SK-N-SH (cell line): Measurements from ENCODE around the gene ARG2. TPM values are rescaled to one million over a fixed set of nuclear protein-coding genes. Genes with fewer than 3 reads are reported as not detected.
"Not testable (repeated sequence)": the region's sequence is repeated elsewhere in the genome, so short reads cannot be mapped to it uniquely, and the experiment has no call there.

Source experiments
- CTCF ChIA-PET: fragments of 300-600, 350-600 bp; formaldehyde crosslinking; extraction: SDS; loops from one replicate; lab custom pipeline; 2021; lab: Yijun Ruan, JAX
- POLR2A ChIA-PET: fragments of 350-600 bp; sonication (Branson Sonifier 250); formaldehyde crosslinking; extraction: SDS; loops from one replicate; lab custom pipeline; 2020; ENCODE audit warnings: antibody characterized with exemption, inconsistent platforms; lab: Yijun Ruan, JAX
- DNase-seq: peaks from one replicate; pipeline ENCODE4 v3.0.0; 2012
- H2AFZ ChIP-seq: fragments of 200-600 bp; sonication (generic); 2 replicates; pipeline ENCODE4 v1.8.1; 2016; ENCODE audit warnings: antibody characterized with exemption, mild to moderate bottlenecking, low read depth
- H3F3A ChIP-seq: fragments of 200-600 bp; sonication (generic); replicated peaks from 2 replicates; pipeline ENCODE3; 2016; ENCODE audit warnings: antibody characterized with exemption, mild to moderate bottlenecking; ENCODE audit not compliant: insufficient read depth
- H3K27ac ChIP-seq, 2 experiments: fragments of 200-500 bp in 1 of 2; fragments of 200-600 bp in 1 of 2; sonication (Bioruptor generic) in 1 of 2; sonication (generic), shearing (Covaris generic) in 1 of 2; 2 replicates each; pipeline versions ENCODE4 v1.5.1 to v1.6.1; 2014 to 2016; ENCODE audit warnings: low read depth in 2 of 2, inconsistent platforms in 1 of 2, low read length in 1 of 2, mild to moderate bottlenecking in 1 of 2, mixed read lengths in 1 of 2
- H3K27me3 ChIP-seq: fragments of 200-600 bp; sonication (generic), shearing (Covaris generic); 2 replicates; pipeline ENCODE4 v1.6.1; 2016; ENCODE audit warnings: mixed run types; ENCODE audit not compliant: insufficient read depth
- H3K36me3 ChIP-seq, 2 experiments: fragments of 200-500 bp in 1 of 2; fragments of 200-600 bp in 1 of 2; sonication (Bioruptor generic) in 1 of 2; sonication (generic) in 1 of 2; replicated peaks in 1 of 2; 2 replicates each; pipeline versions ENCODE3 to v1.5.1; 2014 to 2016; ENCODE audit warnings: low read length in 1 of 2, mild to moderate bottlenecking in 1 of 2; ENCODE audit not compliant: insufficient read depth in 2 of 2, control insufficient read depth in 1 of 2
- H3K4me1 ChIP-seq, 2 experiments: fragments of 200-500 bp in 1 of 2; fragments of 200-600 bp in 1 of 2; sonication (Bioruptor generic) in 1 of 2; sonication (generic), shearing (Covaris generic) in 1 of 2; 2 replicates each; pipeline versions ENCODE4 v1.5.1 to v1.6.1; 2014 to 2016; ENCODE audit warnings: low read depth in 1 of 2, low read length in 1 of 2, mixed run types in 1 of 2; ENCODE audit not compliant: insufficient read depth in 2 of 2, control insufficient read depth in 1 of 2
- H3K4me2 ChIP-seq: fragments of 200-600 bp; sonication (generic), shearing (Covaris generic); 2 replicates; pipeline ENCODE4 v1.6.1; 2017; ENCODE audit warnings: mixed run types
- H3K4me3 ChIP-seq, 2 experiments: fragments of 200-500 bp in 1 of 2; fragments of 200-600 bp in 1 of 2; sonication (Bioruptor generic) in 1 of 2; sonication (generic), shearing (Covaris generic) in 1 of 2; 2 replicates each; pipeline versions ENCODE4 v1.5.1 to v1.8.1; 2014 to 2016; ENCODE audit warnings: low read depth in 2 of 2, inconsistent platforms in 1 of 2, low read length in 1 of 2, mild to moderate bottlenecking in 1 of 2, mixed read lengths in 1 of 2, moderate library complexity in 1 of 2
- H3K79me2 ChIP-seq: fragments of 200-600 bp; sonication (generic); 2 replicates; pipeline ENCODE4 v1.8.1; 2017; ENCODE audit warnings: mild to moderate bottlenecking; ENCODE audit not compliant: insufficient read depth
- H3K9ac ChIP-seq: fragments of 200-600 bp; sonication (generic); 2 replicates; pipeline ENCODE4 v1.6.1; 2017; ENCODE audit warnings: mixed run types
- H3K9me2 ChIP-seq: fragments of 200-600 bp; sonication (generic); 2 replicates; pipeline ENCODE4 v1.6.1; 2017; ENCODE audit warnings: mixed run types
- H3K9me3 ChIP-seq: fragments of 200-600 bp; sonication (generic); 2 replicates; pipeline ENCODE4 v1.6.1; 2017; ENCODE audit warnings: mixed run types, mild to moderate bottlenecking, moderate library complexity
- H4K20me1 ChIP-seq: fragments of 200-600 bp; sonication (generic); 2 replicates; pipeline ENCODE4 v1.6.1; 2017; ENCODE audit warnings: mild to moderate bottlenecking, mixed run types; ENCODE audit not compliant: insufficient read depth
- CHD2 ChIP-seq: fragments of 150-350 bp; IDR thresholded peaks from 2 replicates; pipeline ENCODE4 v1.6.1; 2018; ENCODE audit warnings: low read length; ENCODE audit not compliant: partially characterized antibody
- ELF1 ChIP-seq: IDR thresholded peaks from 2 replicates; pipeline ENCODE4 v1.4.0; 2012
- EP300 ChIP-seq, 2 experiments: IDR thresholded peaks; 2 replicates each; pipeline versions ENCODE4 v1.4.0 to v1.6.1; 2012; ENCODE audit warnings: borderline replicate concordance in 1 of 2, low read depth in 1 of 2, low read length in 1 of 2
- FOXJ3 ChIP-seq: sonication (generic); formaldehyde crosslinking; IDR thresholded peaks from 2 replicates; pipeline ENCODE4 v1.5.1; 2020; ENCODE audit warnings: mild to moderate bottlenecking, missing genetic modification reagents
- GATA2 ChIP-seq: sonication (generic); formaldehyde crosslinking; IDR thresholded peaks from 2 replicates; pipeline ENCODE4 v1.5.0; 2020; ENCODE audit warnings: mild to moderate bottlenecking, missing genetic modification reagents
- POLR2AphosphoS5 ChIP-seq: IDR thresholded peaks from 2 replicates; pipeline ENCODE4 v1.6.1; 2012; ENCODE audit warnings: low read depth, low read length
- RXRA ChIP-seq: IDR thresholded peaks from 2 replicates; pipeline ENCODE4 v1.4.0; 2012; ENCODE audit warnings: low read depth, mild to moderate bottlenecking, borderline replicate concordance
- SMC3 ChIP-seq: IDR thresholded peaks from 2 replicates; pipeline ENCODE4 v1.6.1; 2012; ENCODE audit warnings: low read depth, low read length, improper control_type of control experiment
- TAF1 ChIP-seq: IDR thresholded peaks from 2 replicates; pipeline ENCODE4 v1.6.1; 2012; ENCODE audit warnings: low read depth, mild to moderate bottlenecking, low read length, moderate library complexity, borderline replicate concordance
- TCF12 ChIP-seq: IDR thresholded peaks from 2 replicates; pipeline ENCODE4 v1.4.0; 2012
- USF1 ChIP-seq: IDR thresholded peaks from 2 replicates; pipeline ENCODE4 v1.4.0; 2012; ENCODE audit warnings: low read depth, borderline replicate concordance
- WGBS: methylation state at CpG from one replicate; pipeline ENCODE4 v1.1.6; 2017; ENCODE audit warnings: low lambda C conversion rate; 5-methylcytosine and 5-hydroxymethylcytosine counted together
- polyA plus RNA-seq, 3 experiments: library from polyadenylated mRNA; depleted of rRNA; stranded (reverse); fragments of >200 nt; gene quantifications; 2 replicates each; pipeline ENCODE4 v1.2.3, GENCODE V29; 2012

ARG2 gene
- polyA plus RNA-seq, 1 of the 3 experiments (the other 2 are of a cell fraction) = 2.6 TPM

GRCh38 chr14:67626131-67626530, 6.4 kb downstream of the ARG2 start:
- H4K20me1 ChIP-seq, H3K9me2 ChIP-seq, H3K4me1 ChIP-seq, H3K79me2 ChIP-seq, H3K9me3 ChIP-seq, H3F3A ChIP-seq, CTCF ChIA-PET, H2AFZ ChIP-seq, H3K4me3 ChIP-seq, POLR2A ChIA-PET, H3K27ac ChIP-seq, H3K27me3 ChIP-seq, H3K36me3 ChIP-seq, H3K4me2 ChIP-seq, DNase-seq, H3K9ac ChIP-seq: not testable (repeated sequence)
- 96% methylated on average over 1 of the region's 1 CpG for WGBS

DNA sequence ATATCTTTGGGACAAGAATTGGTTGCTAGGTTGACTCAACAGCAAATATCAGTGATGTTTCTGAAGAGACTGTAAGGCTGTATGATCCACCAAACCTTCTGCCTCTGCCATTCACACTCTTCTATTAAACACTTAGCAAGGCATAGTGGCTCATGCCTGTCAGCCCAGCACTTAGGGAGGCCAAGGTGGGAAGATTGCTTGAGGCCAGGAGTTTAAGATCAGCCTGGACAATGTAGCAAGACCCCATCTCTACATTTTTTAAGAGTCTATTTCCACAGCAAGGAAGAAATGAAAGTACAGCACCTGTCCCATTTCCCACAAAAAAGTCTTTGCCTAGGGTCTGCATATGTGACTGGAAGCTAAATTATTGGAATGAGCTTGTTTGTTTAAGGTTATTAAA, 7.8 kb downstream of the ARG2 start:
- POLR2A ChIA-PET = no interaction called here
- Histone ChIP-seq H3F3A (peaks cover 5% of the 10 kb centered on the region), H4K20me1 (no peaks in the 10 kb centered on the region), H3K4me1 (peaks cover 0 to 8% of the 10 kb centered on the region in 2 experiments; a peak in 1 of 4 replicates), H2AFZ (no peak overlapping the region), H3K9me3 (no peaks in the 10 kb centered on the region), H3K4me3 (no peak overlapping the region), H3K27me3 (no peaks in the 10 kb centered on the region), H3K36me3 (no peaks in the 10 kb centered on the region), H3K9ac (no peak overlapping the region)
- DNase-seq = no peak
- CTCF ChIA-PET = interaction anchor here (0.6 to 1.9 kb wide), 4 partner anchors 8 to 203 kb away, joined by 3 to 4 read pairs (median 3); no protein-coding TSS in a partner anchor
- no peak for TF ChIP-seq TAF1
- TF ChIP-seq POLR2AphosphoS5 = no peak
- TF ChIP-seq ELF1 = no peak
- TF ChIP-seq GATA2 (CRISPR knock-in tag) = no peak
- TF ChIP-seq RXRA = no peak
- TF ChIP-seq CHD2 = no peak
- no peak for TF ChIP-seq USF1
- no peak for TF ChIP-seq TCF12
- TF ChIP-seq FOXJ3 = no peak
- no peak for TF ChIP-seq EP300 (IDR thresholded peaks at IDR 0.05; ENCODE audit: borderline replicate concordance in 1 of 2, low read depth in 1 of 2, low read length in 1 of 2)
- TF ChIP-seq, all 33 proteins: peak for 0
- Histone ChIP-seq H3K27ac (no peak overlapping the region), H3K79me2 (no peaks in the 10 kb centered on the region), H3K9me2 (no peaks in the 10 kb centered on the region), H3K4me2 (no peak overlapping the region)

DNA sequence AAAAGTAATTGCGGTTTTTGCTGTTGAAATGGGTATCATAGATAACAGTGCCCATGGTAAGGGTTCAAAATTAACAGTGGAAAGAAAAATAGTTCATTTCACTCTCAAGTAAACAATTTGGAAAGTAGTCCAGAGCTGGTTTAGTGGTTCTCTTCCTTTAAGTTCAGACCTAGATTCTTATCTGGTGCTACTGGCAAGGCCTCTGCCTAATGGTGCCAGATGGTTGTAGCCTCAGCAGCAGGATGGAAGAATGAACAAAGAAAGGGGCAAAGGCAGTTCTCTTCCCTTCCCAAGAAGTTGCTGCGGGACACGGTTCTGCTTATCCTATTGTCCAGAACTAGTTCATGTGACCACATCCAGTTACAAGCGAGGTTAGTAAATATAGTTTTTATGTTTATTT, 10.5 kb downstream of the ARG2 start:
- H3K36me3 ChIP-seq = no peaks in the 10 kb centered on the region
- H3K79me2 ChIP-seq = no peaks in the 10 kb centered on the region
- H3K9me2 ChIP-seq = no peaks in the 10 kb centered on the region
- no peak overlapping the region for H3K4me3 ChIP-seq
- H2AFZ ChIP-seq = no peak overlapping the region
- no peaks in the 10 kb centered on the region for H3K9me3 ChIP-seq
- DNase-seq = no peak
- H4K20me1 ChIP-seq = no peaks in the 10 kb centered on the region
- H3K27ac ChIP-seq = no peak overlapping the region
- no peaks in the 10 kb centered on the region for H3K4me1 ChIP-seq
- CTCF ChIA-PET = interaction anchor here (1.0 to 2.9 kb wide), 2 partner anchors 37 to 103 kb away, joined by 3 to 8 read pairs; no protein-coding TSS in a partner anchor
- no peak overlapping the region for H3K9ac ChIP-seq
- no peak overlapping the region for H3K4me2 ChIP-seq
- TF ChIP-seq SMC3 = no peak
- no peak for TF ChIP-seq EP300 (IDR thresholded peaks at IDR 0.05; ENCODE audit: borderline replicate concordance in 1 of 2, low read depth in 1 of 2, low read length in 1 of 2)
- TF ChIP-seq POLR2AphosphoS5 = no peak
- POLR2A ChIA-PET = no interaction called here
- H3K27me3 ChIP-seq = no peaks in the 10 kb centered on the region
- 91% methylated on average over 4 of the region's 4 CpGs for WGBS
- H3F3A ChIP-seq = no peaks in the 10 kb centered on the region
